Brain microvascular endothelial cell (primary cell): Measurements from ENCODE around the gene SLITRK5.
A peak's percentile ranks its signal among the peaks of the same experiment; 100 is the strongest.

Source experiments
- DNase-seq: peaks from one replicate; pipeline ENCODE4 v3.0.0-alpha.2; 2020
- H3K27ac ChIP-seq: fragments of 250-450 bp; sonication (Bioruptor Pico); 2 replicates; pipeline ENCODE4 v1.5.1; 2020; ENCODE audit warnings: mild to moderate bottlenecking, moderate library complexity
- H3K27me3 ChIP-seq: fragments of 250-450 bp; sonication (Bioruptor Pico); replicated peaks from 2 replicates; pipeline ENCODE4 v1.5.1; 2020; ENCODE audit warnings: mild to moderate bottlenecking
- H3K36me3 ChIP-seq: fragments of 250-450 bp; sonication (Bioruptor Pico); replicated peaks from 2 replicates; pipeline ENCODE4 v1.5.1; 2020; ENCODE audit warnings: mild to moderate bottlenecking
- H3K4me3 ChIP-seq: 2 replicates; pipeline ENCODE4 v1.5.1; 2011; ENCODE audit warnings: low read depth, mild to moderate bottlenecking, control low read depth, low read length, moderate library complexity
- CTCF ChIP-seq: IDR thresholded peaks from 2 replicates; pipeline ENCODE4 v1.5.1; 2011; ENCODE audit warnings: low read depth, mild to moderate bottlenecking, moderate library complexity, low read length, control low read depth, inconsistent platforms; ENCODE audit errors: missing control alignments
- in situ Hi-C: cut with HindIII; loops from 2 replicates; pipeline ENCODE4 v1.10.0; 2017; ENCODE audit warnings: low sequenced_read_pairs, low pct_ligation_motif_present

SLITRK5 gene

GRCh38 chr13:87669379-87669978, 1.7 kb upstream of the SLITRK5 start:
- peak; percentile 71 for TF ChIP-seq CTCF
- no peak overlapping the region for H3K27ac ChIP-seq
- no peak overlapping the region for H3K4me3 ChIP-seq
- DNase-seq: no peak
- H3K27me3 ChIP-seq: peaks cover 25% of the 10 kb centered on the region
- H3K36me3 ChIP-seq: no peaks in the 10 kb centered on the region
- in situ Hi-C loops: no loop called here

GRCh38 chr13:87671753-87672605, 808 bp downstream of the SLITRK5 start:
- Histone ChIP-seq H3K4me3 (peak overlapping the region; percentile 65), H3K27me3 (peaks cover 29% of the 10 kb centered on the region), H3K36me3 (no peaks in the 10 kb centered on the region), H3K27ac (no peak overlapping the region)
- TF ChIP-seq CTCF: no peak
- DNase-seq: no peak
- in situ Hi-C loops: no loop called here

- no peaks in the 10 kb centered on the region for H3K36me3 ChIP-seq
- no peak for TF ChIP-seq CTCF
- no peak overlapping the region for H3K27ac ChIP-seq
- H3K4me3 ChIP-seq: peak overlapping the region; percentile 65
- in situ Hi-C loops: no loop called here
- no peak for DNase-seq
- peaks cover 33% of the 10 kb centered on the region for H3K27me3 ChIP-seq
Observed at GRCh38 chr13:87674247-87674738, 3.1 kb downstream of the SLITRK5 start.

- no peak for DNase-seq
- H3K36me3 ChIP-seq: no peaks in the 10 kb centered on the region
- H3K27me3 ChIP-seq: peaks cover 33% of the 10 kb centered on the region
- no peak overlapping the region for H3K4me3 ChIP-seq
- TF ChIP-seq CTCF: no peak
- H3K27ac ChIP-seq: no peak overlapping the region
- in situ Hi-C loops: no loop called here
Observed at GRCh38 chr13:87675851-87676250, 4.7 kb downstream of the SLITRK5 start.

GRCh38 chr13:87676254-87677042, 5.3 kb downstream of the SLITRK5 start:
- no peak for DNase-seq
- in situ Hi-C loops: no loop called here
- no peak overlapping the region for H3K4me3 ChIP-seq
- H3K27ac ChIP-seq: no peak overlapping the region
- peaks cover 32% of the 10 kb centered on the region for H3K27me3 ChIP-seq
- no peak for TF ChIP-seq CTCF
- H3K36me3 ChIP-seq: no peaks in the 10 kb centered on the region
